ENCODE results near the gene SHROOM3. TPM values are rescaled to one million over a fixed set of nuclear protein-coding genes. Genes with fewer than 3 reads are reported as not detected.

The SHROOM3 gene
- total and polyA plus RNA-seq, 2 experiments from 2014 or later = 11.3 to 73.5 TPM

- TF ChIP-seq ZNF462 (CRISPR knock-in tag; IDR thresholded peaks at IDR 0.05) (no peak), ETS1 (IDR thresholded peaks at IDR 0.05) (no peak), JUNB (IDR thresholded peaks at IDR 0.05; ENCODE audit: unreplicated experiment) (no peak), POLR2AphosphoS5 (IDR thresholded peaks at IDR 0.05; ENCODE audit: low read depth) (no peak), CREB1 (CRISPR knock-in tag; IDR thresholded peaks at IDR 0.05; ENCODE audit: low read depth) (no peak), ZNF114 (CRISPR knock-in tag; IDR thresholded peaks at IDR 0.05) (no peak), NANOG (IDR thresholded peaks at IDR 0.05; ENCODE audit: borderline replicate concordance) (no peak), EZH2phosphoT487 (IDR thresholded peaks at IDR 0.05; ENCODE audit: unreplicated experiment) (no peak), CTCF (conservative IDR thresholded peaks at IDR 0.05; ENCODE audit: low read depth in 2 of 2) (no peak), STAT1 (IDR thresholded peaks at IDR 0.05; ENCODE audit: unreplicated experiment) (no peak), REST (IDR thresholded peaks at IDR 0.05; ENCODE audit: unreplicated experiment) (no peak)
Measured at GRCh38 chr4:76773766-76774165, 338.7 kb downstream of the SHROOM3 start (continued).

Measured in GM23338 (cell line).